GM23248 (cell line): ENCODE results near the gene IGSF10.

ENCODE experiments used
- EZH2 ChIP-seq: fragments of 200-600 bp; sonication (generic); IDR thresholded peaks from 2 replicates; pipeline ENCODE4 v1.6.1; 2018; ENCODE audit warnings: antibody characterized with exemption, mild to moderate bottlenecking; ENCODE audit not compliant: insufficient read depth, poor library complexity, severe bottlenecking
- EZH2phosphoT487 ChIP-seq: fragments of 200-600 bp; sonication (generic); IDR thresholded peaks from 2 replicates; pipeline ENCODE4 v1.6.1; 2018; ENCODE audit warnings: antibody characterized with exemption, moderate library complexity, mild to moderate bottlenecking, low read depth; ENCODE audit not compliant: insufficient read depth

- TF ChIP-seq EZH2 (no peak), EZH2phosphoT487 (no peak)
Measured at GRCh38 chr3:151446002-151446340, 14.9 kb downstream of the IGSF10 start.
